Esophagus squamous epithelium (tissue), 4 donors: Measurements from ENCODE around the gene SPAG17.

ENCODE experiments used
- CTCF ChIP-seq, 6 experiments: fragments of 450-650 bp in 4 of 6; fragments of 200-600 bp in 2 of 6; sonication (generic) in 2 of 6; IDR thresholded peaks; one replicate each; pipeline ENCODE4 v1.5.1; 2016 to 2019; ENCODE audit warnings: antibody characterized with exemption in 6 of 6, mild to moderate bottlenecking in 4 of 6, moderate library complexity in 4 of 6
- POLR2A ChIP-seq, 4 donors: fragments of 450-650 bp; IDR thresholded peaks; one replicate each; pipeline ENCODE4 v1.6.1; 2017; ENCODE audit warnings: antibody characterized with exemption in 4 of 4, mild to moderate bottlenecking in 4 of 4, moderate library complexity in 3 of 4

GRCh38 chr1:118147522-118147921 is 37.5 kb downstream of the SPAG17 start:
- TF ChIP-seq POLR2A (IDR thresholded peaks at IDR 0.05) (no peak), CTCF (IDR thresholded peaks at IDR 0.05) (no peak)
